Measurements from ENCODE around the gene OSBPL9. TPM values are rescaled to one million over a fixed set of nuclear protein-coding genes. Genes with fewer than 3 reads are reported as not detected.

OSBPL9 gene
- total RNA-seq, 1 experiment from 2014 or later = 62.4 TPM

GRCh38 chr1:51758310-51758709 is 141.4 kb downstream of the OSBPL9 start:
- CTCF ChIA-PET = no interaction called here
- no peaks in the 10 kb centered on the region for H3K4me1 ChIP-seq (ENCODE audit: insufficient read depth, low read length, poor library complexity, severe bottlenecking)
- intact Hi-C loops (cut with micrococcal nuclease; ENCODE audit: unreplicated experiment) = no loop called here

GRCh38 chr1:51760872-51761271 is 144.0 kb downstream of the OSBPL9 start:
- no peak overlapping the region for H3K4me3 ChIP-seq (ENCODE audit: low read depth, low read length, poor library complexity, severe bottlenecking)
- intact Hi-C loops (cut with micrococcal nuclease; ENCODE audit: unreplicated experiment) = loop anchor here (10.0 kb wide), 1 partner anchor 416 kb away; no protein-coding TSS in a partner anchor
- DNase-seq (ENCODE audit: low spot score) = no peak
- POLR2A ChIA-PET (ENCODE audit: low non-redundant PET) = no interaction called here
- no peaks in the 10 kb centered on the region for H3K9me3 ChIP-seq (ENCODE audit: low read depth, low read length, poor library complexity, severe bottlenecking)
- H3K27ac ChIP-seq (ENCODE audit: low read depth, low read length, poor library complexity, severe bottlenecking) = no peak overlapping the region
- TF ChIP-seq, protein P1, sequence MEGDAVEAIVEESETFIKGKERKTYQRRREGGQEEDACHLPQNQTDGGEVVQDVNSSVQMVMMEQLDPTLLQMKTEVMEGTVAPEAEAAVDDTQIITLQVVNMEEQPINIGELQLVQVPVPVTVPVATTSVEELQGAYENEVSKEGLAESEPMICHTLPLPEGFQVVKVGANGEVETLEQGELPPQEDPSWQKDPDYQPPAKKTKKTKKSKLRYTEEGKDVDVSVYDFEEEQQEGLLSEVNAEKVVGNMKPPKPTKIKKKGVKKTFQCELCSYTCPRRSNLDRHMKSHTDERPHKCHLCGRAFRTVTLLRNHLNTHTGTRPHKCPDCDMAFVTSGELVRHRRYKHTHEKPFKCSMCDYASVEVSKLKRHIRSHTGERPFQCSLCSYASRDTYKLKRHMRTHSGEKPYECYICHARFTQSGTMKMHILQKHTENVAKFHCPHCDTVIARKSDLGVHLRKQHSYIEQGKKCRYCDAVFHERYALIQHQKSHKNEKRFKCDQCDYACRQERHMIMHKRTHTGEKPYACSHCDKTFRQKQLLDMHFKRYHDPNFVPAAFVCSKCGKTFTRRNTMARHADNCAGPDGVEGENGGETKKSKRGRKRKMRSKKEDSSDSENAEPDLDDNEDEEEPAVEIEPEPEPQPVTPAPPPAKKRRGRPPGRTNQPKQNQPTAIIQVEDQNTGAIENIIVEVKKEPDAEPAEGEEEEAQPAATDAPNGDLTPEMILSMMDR (conservative IDR thresholded peaks at IDR 0.05; ENCODE audit: low read depth, low read length) = no peak
- no peak for TF ChIP-seq EZH2 (IDR thresholded peaks at IDR 0.05; ENCODE audit: borderline replicate concordance, low read depth, low read length, poor library complexity, severe bottlenecking)
- peaks cover 3% of the 10 kb centered on the region for H3K36me3 ChIP-seq (ENCODE audit: insufficient read depth, low read length, poor library complexity, severe bottlenecking)
- H3K27me3 ChIP-seq (replicated peaks; ENCODE audit: insufficient read depth, low read depth, low read length, poor library complexity) = no peaks in the 10 kb centered on the region
- no TSS peak for BruUV-seq (replicated peaks)
- CTCF ChIA-PET = no interaction called here
- H3K4me1 ChIP-seq (ENCODE audit: insufficient read depth, low read length, poor library complexity, severe bottlenecking) = no peaks in the 10 kb centered on the region

More at GRCh38 chr1:51758310-51758709, 141.4 kb downstream of the OSBPL9 start:
- TF ChIP-seq, protein P1 (conservative IDR thresholded peaks at IDR 0.05; ENCODE audit: low read depth, low read length) = no peak
- no peak for TF ChIP-seq EZH2 (IDR thresholded peaks at IDR 0.05; ENCODE audit: borderline replicate concordance, low read depth, low read length, poor library complexity, severe bottlenecking)
- POLR2A ChIA-PET (ENCODE audit: low non-redundant PET) = interaction anchor here (0.6 kb wide), 1 partner anchor 136 kb away, joined by 5 read pairs; no protein-coding TSS in a partner anchor
- DNase-seq (ENCODE audit: low spot score) = no peak
- H3K9me3 ChIP-seq (ENCODE audit: low read depth, low read length, poor library complexity, severe bottlenecking) = no peaks in the 10 kb centered on the region
- H3K27me3 ChIP-seq (replicated peaks; ENCODE audit: insufficient read depth, low read depth, low read length, poor library complexity) = no peaks in the 10 kb centered on the region
- peaks cover 6% of the 10 kb centered on the region for H3K36me3 ChIP-seq (ENCODE audit: insufficient read depth, low read length, poor library complexity, severe bottlenecking)
- H3K27ac ChIP-seq (ENCODE audit: low read depth, low read length, poor library complexity, severe bottlenecking) = no peak overlapping the region
- BruUV-seq (replicated peaks) = no TSS peak
- H3K4me3 ChIP-seq (ENCODE audit: low read depth, low read length, poor library complexity, severe bottlenecking) = no peak overlapping the region

DNA sequence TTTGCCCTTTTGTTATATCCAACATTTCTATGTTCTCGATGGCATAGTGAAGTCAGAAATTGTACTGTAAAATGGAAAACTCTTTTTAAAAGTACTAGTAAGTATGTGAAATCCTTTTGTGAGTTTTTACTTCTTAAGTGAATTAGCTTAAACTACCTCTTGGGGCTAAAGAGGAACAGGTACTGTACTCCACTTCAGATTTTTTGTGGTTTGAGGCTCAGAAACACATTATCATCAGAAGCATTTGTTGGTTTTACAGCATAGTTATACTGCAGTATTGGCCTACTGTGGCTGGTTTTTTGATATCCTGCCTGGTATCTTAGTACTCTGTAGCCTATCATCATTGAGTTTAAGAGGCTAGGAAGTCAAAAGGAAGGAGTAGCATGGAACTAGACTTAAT is 144.5 kb downstream of the OSBPL9 start:
- no peak for TF ChIP-seq EZH2 (IDR thresholded peaks at IDR 0.05; ENCODE audit: borderline replicate concordance, low read depth, low read length, poor library complexity, severe bottlenecking)
- TF ChIP-seq, protein P1 (conservative IDR thresholded peaks at IDR 0.05; ENCODE audit: low read depth, low read length) = no peak
- intact Hi-C loops (cut with micrococcal nuclease; ENCODE audit: unreplicated experiment) = loop anchor here (10.0 kb wide), 1 partner anchor 417 kb away; no protein-coding TSS in a partner anchor
- no TSS peak for BruUV-seq (replicated peaks)
- Histone ChIP-seq H3K27ac (ENCODE audit: low read depth, low read length, poor library complexity, severe bottlenecking) (no peak overlapping the region), H3K36me3 (ENCODE audit: insufficient read depth, low read length, poor library complexity, severe bottlenecking) (peaks cover 8% of the 10 kb centered on the region), H3K9me3 (ENCODE audit: low read depth, low read length, poor library complexity, severe bottlenecking) (no peaks in the 10 kb centered on the region), H3K4me1 (ENCODE audit: insufficient read depth, low read length, poor library complexity, severe bottlenecking) (no peaks in the 10 kb centered on the region), H3K4me3 (ENCODE audit: low read depth, low read length, poor library complexity, severe bottlenecking) (no peak overlapping the region), H3K27me3 (replicated peaks; ENCODE audit: insufficient read depth, low read depth, low read length, poor library complexity) (no peaks in the 10 kb centered on the region)
- ChIA-PET POLR2A (ENCODE audit: low non-redundant PET) (no interaction called here), CTCF (no interaction called here)
- DNase-seq (ENCODE audit: low spot score) = no peak

Measured in A673 (cell line).